A204.1 (cell line): ENCODE data around the gene CCDC194.
"Not testable (repeated sequence)": the region's sequence is repeated elsewhere in the genome, so short reads cannot be mapped to it uniquely, and the experiment has no call there.

Experiments
- FAIRE-seq: peaks from 2 replicates; lab custom pipeline; 2012; peaks lifted over from hg19 to GRCh38; lab: Jason Lieb, UNC

Gene CCDC194

GRCh38 chr19:17365361-17365760 lies 28.6 kb downstream of the CCDC194 start:
- no peak for FAIRE-seq

DNA sequence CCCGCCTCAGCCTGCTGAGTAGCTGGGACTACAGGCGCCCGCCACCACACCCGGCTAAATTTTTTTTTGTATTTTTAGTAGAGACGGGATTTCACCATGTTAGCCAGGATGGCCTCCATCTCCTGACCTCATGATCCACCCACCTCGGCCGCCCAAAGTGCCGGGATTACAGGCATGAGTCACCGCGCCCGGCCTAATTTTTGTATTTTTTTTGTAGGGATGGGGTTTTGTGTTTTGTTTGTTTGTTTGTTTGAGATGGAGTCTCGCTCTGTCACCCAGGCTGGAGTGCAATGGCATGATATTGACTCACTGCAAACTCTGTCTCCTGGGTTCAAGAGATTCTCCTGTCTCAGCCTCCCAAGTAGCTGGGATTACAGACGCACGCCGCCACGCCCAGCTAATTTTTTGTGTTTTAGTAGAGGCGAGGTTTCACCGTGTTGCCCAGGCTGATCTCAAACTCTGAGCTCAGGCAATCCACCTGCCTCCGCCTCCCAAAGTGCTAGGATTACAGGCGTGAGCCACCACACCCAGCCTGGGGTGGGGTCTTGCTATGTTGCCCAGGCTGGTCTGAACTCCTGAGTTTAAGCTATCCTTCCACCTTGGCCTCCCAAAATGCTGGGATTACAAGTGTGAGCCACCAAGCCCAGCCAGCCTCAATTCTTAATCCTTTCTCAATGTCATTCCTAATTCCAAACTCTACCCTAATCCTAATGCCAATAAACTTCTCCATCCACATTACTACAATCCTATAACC lies 30.0 kb downstream of the CCDC194 start:
- FAIRE-seq, result not testable (repeated sequence)

DNA sequence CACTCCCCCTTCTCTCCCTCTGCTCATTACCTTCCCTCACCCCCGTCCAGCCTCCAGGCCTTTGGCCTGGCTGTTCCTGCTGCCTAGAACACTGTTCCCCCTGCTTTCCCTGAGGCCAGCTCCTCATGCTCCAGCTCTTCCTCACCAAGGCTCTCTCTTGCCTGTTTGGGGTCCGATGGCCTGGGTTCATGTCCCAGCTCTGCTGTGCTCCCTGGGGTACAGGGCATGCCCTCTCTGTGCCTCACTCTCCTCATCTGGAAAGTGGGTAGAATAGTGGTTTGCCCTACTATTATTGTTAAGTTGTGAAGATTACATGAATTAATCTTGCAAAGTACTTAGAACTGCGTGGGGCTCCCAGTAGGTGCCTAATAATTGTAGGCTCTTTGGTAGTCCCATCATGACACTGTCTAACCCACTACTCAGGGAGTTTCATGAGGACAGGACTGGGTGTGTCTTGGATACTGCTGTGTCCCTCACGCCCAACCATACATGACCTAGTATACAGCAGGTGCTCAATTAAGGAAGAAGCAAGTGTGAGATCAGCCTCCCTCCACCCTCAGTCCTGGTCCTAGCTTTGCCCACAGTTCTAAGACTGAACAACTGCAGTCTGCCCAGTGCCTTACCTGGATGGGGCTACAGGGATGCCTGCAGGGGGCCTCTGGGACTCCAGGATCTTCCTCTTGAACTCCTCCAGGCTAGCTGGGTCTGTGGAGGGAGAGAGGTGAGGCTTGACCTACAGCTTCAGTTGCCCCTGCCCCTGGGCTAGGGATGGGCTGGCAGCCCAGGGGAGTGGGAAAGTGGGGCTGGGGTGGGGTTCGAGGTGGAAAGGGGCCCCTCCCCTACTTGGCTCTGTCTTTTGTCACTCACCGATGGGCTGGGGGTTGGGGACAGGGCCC lies 33.8 kb downstream of the CCDC194 start:
- FAIRE-seq, result no peak

DNA sequence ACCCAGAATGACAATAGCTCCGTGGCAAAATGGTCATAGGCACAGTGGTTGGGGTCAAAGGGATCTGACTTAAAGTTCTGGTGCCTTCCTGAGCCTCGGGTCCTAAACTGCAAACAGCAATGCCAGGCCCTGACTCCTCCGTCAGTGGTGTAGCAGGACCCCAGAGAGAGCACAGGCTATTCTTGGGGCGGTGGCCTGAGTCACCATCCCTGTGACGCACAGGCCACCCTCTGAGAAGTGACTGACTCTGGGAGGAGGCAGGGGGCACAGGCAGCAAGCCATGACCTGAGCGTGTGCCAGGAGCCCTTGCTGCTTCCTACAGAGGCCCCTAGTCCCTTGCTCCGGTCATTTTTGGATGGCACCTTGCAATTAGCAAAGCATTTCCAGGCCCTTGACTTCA lies 35.6 kb downstream of the CCDC194 start:
- no peak for FAIRE-seq

DNA sequence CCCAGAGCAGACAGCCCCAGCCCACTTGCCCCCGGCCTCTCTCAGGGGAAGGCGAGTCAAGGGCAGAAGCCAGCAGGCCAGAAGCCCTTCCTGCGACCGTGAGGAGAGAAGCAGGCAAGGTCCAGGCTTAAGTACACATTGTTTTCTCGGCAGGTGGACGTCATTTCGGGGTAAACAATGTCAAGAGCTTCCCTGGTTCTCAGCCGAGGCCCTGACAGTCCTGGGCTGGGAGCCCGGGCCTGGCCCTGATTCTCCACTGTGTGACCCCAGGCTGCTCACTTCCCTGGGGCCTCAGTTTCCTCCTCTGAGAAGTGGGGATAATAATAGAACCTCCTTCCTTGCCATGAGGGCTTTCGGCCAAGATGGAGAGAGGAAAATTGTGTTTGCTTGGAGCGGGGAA lies 36.3 kb downstream of the CCDC194 start:
- FAIRE-seq, result no peak

- no peak for FAIRE-seq
These were observed 36.8 kb downstream of the CCDC194 start for GRCh38 chr19:17357078-17357666.

- FAIRE-seq, result no peak
These were observed 40.6 kb downstream of the CCDC194 start for GRCh38 chr19:17353386-17353785.

DNA sequence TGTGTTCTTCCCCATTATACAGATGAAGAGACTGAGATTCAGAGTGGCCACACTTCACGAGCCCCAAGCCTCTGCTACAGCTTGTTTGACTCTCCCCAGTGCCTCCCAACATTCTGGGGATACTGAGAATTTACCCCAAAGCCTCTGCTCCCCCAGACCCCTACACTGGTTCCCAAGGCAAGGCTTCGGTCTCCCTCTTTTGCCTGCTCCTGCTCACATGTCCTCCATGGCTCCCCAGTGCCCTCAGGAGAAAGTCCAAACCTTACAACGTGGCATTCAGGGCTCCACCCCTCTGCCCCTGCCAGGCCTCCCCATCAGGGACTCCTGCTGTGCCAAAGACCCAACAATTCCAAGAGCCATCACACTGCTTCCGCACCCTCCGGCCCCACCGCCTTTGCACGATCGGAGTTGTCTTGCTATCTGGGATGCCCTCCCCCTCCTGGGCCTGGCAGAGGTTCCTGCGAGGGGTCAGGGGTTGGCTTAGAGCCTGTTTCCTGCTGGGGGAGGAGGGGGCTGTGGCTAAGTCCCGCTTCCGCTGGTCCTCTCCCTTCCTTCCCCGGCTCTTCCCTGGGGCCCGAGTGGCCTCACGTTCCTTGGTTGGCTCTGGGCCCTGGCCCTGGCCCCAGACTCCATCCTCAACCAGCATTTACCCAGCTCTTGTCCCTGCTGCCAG lies 41.3 kb downstream of the CCDC194 start:
- FAIRE-seq, result no peak

GRCh38 chr19:17351815-17352435 lies 42.1 kb downstream of the CCDC194 start:
- no peak for FAIRE-seq

GRCh38 chr19:17348700-17349099 lies 45.3 kb downstream of the CCDC194 start:
- FAIRE-seq, result no peak

- FAIRE-seq, result no peak
These were observed 46.1 kb downstream of the CCDC194 start for GRCh38 chr19:17347877-17348276.

DNA sequence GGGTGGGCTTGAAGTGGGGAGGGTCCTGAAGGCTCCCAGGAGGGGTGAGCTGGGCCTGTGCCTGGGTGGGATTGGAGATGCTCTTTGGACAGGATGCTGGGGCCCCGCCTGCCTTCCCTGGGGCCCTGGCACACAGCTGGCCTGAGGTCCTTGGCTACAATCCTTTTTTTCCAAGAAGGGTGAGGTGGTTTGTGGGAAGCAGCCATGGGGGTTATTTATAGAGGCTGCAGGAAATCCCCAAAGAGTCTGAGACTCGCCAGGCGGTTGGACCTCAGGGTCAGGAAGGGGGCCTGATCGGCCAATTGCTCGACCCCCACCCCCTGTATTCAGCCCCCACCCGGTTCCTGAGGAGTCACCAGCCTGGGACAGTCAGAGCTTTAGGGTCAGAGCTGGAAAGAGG lies 46.6 kb downstream of the CCDC194 start:
- no peak for FAIRE-seq

GRCh38 chr19:17346109-17346671 lies 47.8 kb downstream of the CCDC194 start:
- FAIRE-seq, result no peak

DNA sequence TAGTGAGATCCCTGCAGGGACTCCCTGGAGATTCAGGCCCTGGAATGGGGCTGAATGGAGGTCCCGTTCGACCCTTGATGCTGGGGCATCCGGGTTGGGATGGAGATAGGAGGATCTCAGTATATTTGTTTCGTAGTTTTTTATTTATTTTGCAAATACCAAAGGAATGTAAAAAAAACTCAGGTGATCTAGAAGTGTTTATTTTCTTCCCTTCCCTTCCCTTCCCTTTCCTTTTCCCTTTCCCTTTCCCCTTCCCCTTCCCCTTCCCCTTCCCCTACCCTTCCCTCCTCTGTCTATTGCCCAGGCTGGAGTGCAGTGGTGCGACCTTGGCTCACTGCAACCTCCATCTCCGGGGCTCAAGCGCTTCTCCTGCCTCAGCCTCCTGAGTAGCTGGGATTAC lies 52.2 kb downstream of the CCDC194 start:
- no peak for FAIRE-seq

DNA sequence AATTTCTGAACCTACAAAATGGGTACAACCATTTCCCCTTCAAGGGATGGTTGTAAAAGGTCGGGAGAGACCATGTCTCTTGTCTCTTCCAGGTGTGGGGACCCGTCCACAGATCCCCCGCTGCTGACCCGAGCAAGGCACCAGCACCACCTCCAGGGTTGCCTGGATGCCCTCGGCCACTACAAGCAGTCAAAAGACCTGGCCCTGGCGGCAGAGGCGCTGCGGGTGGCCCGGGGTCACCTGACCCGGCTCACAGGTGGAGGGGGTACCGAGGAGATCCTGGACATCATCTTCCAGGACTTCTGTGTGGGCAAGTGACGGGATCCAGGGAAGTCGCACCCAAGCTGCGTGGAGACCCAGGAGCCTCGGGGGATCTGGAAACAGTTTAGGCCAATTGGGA lies 52.6 kb downstream of the CCDC194 start:
- no peak for FAIRE-seq

DNA sequence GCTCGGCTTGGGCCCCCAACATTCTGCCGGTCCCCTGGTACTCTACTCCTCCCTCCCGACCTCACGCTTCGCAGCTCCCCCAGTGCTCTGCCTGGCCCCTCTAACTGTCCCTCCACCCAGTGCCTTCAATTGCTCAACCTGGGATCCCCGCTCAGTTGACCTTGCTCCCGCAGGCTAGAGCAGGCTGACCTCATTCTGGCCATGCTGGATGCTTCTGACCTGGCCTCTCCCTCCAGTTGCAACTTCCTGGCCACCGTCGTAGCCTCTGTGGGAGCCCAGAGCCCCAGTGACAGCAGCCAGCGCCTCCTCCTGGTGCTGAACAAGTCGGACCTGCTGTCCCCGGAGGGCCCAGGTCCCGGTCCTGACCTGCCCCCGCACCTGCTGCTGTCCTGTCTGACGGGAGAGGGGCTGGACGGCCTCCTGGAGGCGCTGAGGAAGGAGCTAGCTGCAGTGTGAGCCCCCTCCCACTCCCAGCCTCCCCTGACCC lies 53.1 kb downstream of the CCDC194 start:
- no peak for FAIRE-seq
